ENCODE measurements around the gene EOLA1.
A peak's percentile ranks its signal among the peaks of the same experiment; 100 is the strongest.
"Not testable (repeated sequence)": the region's sequence is repeated elsewhere in the genome, so short reads cannot be mapped to it uniquely, and the experiment has no call there.

The EOLA1 gene

DNA sequence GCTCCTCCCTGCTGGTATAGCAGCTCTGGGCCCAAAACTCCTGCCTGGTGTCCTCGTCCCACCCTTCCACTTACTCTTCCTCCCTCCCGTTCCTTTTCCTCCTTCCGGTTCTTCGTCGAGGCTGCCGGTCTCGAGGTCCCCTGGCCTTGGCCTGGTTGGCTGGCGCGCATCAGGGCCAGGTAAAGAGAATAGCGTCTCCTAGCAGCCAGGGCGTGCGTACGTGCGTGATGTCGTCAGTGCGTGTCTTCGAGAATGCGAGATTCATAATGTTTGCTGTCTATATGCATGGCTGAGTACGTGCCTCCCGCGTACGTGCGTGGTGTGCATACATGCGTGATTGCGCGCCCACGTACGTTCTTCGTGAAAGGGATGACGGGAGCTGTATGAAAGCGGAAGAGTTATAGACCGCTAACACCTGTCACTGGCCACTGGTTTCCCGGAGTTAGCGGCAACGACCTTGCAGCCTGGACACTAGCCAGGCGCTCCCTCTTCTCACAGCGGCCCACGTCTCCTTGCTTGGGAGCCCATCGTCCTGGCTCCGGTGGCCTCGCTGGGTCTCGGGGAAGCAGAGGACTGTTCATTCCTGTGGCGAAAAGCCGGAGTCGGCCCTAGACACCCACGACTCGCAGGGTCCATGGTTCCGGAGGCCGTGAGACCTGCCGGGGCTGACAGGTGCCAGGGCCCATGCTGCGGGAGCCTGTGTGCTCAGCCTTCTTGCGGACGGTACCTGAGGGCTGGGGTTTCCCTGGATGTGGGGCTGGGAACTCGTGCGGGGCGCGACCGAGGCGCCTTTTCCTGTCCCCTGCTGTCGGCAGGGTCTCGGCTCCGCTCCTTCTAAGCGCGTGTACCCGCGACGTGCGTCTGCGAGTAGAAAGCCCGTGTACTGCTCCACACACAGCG lies at the start of gene EOLA1:
Gene EOLA1, plus strand, starts transcription at position 392 of the 900 bp plus-strand sequence. CDS start 4,619 bp downstream, outside the sequence.
- peak; percentile 58 for DNase-seq (ENCODE audit: low read depth)

DNA sequence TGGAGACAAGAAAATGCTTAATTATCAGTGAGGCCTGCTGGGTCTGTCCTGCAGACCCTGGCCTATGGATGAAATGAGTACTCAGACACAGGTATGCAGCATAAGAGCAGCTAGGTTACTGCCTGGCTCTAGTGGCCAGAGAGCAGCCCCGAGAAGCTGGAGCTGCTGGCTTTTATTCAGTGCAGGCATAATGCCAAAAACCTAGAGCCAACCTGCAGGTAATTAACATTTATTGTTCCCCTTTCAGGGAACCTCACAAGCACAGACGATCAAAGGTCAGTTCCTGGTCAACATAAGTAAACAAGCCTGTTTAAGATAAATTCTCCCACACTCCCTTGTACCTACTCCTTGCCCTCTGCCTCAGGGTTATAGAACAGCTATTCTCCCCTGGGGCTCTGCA lies 49.0 kb upstream of the EOLA1 start:
- DNase-seq (ENCODE audit: low read depth), result no peak

DNA sequence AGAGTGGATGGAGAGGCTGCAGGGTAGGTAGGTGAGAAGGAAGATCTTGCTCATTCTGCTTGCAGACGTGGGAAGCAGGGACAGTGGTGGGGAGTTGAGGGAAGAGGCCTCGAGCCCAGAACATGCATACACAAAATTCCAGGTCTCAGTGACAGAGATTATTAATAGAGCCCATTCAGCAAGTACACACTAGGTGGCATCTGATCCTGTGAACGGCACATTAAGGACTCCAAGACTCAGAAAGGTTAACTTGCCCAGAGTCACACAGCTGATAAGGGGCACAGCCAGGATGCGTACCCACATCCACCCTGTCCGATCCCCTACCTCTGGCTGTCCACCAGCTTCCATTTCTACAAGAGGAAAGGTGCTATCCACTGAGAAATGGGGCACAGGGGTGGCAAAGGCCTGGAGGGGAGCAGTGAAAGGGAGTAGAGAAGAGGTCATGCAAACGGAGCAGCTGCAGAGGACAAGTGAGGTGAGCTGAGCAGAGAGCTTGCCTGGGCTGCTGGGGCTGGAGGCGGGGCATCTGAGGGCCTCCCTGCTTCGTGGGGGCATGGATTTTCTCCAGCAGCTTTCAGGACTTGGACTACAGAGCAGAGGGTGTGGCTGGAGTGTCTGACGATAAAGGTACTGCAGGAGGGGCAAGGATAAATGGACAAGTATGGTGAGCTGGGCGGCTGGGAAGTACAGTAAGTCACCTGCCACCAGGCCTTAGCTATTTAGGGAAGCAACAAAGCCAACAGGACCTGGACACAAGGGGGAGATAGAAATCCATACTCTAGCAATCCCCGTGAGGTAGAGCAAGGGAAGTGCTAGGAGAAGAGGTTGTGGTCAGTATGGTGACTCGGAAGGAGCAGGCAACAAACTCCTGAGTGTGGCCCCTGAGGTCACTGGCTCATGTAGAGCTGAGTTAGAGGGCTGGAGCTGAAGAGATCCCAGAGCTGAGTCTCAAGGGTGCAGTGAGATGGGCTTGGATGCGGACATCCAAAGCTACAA lies 46.9 kb upstream of the EOLA1 start:
- DNase-seq (ENCODE audit: low read depth), result no peak

DNA sequence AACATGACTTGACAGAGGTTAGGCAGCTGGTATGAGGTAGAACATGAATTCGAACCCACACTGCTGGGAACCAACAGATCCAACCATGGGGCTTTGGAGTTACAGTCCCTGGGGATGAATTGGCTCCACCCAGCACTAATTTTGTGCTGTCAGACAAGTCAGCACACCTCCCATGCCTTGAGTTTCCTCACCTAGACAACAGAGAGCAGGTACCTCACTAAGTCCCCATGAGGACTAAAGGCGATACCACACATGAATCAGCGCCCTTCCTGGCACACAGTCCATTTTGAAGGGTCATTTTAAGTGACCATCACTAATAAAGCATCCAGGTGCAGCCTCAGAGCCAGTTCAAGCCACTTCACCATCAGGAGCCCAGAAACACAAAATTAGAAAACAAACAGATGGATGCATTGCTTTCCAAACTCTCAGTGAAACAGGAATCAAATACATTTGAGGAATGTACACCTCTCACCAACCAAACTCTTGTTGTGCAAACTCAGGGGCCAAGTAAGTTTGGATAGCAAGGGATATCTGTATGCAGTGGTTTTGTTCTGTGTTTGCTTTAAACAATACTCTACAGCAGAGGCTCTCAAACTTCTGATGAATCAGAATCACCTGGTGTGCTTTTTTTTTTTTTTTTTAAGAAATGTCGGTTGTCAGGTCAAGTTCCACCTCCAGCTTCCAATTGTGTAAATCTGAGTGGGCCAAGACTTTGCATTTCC lies 45.8 kb upstream of the EOLA1 start:
- no peak for DNase-seq (ENCODE audit: low read depth)

DNA sequence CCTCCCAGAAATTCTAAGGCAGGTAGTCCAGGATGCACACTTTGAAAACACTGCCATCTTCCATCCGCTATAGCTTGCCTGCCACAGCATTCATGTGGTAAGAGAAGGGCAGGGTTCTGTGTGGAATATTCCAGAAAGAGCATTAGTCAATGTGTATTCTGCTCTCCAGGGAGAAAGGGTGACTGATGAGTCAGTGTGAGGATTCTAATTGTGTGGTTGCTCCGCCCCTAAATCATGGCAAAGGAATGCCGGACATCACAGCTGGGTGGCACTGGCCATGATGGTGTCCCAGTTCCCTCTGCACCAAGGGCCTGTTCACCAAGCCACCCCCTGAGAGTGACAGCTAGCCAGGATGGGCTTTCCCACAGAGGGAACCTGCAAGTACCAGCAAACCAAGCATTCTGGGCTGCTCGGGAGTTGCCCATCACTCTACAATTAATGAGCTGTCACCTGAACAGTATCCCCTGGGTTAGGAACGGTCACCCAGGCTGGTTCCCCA lies 45.2 kb upstream of the EOLA1 start:
- DNase-seq (ENCODE audit: low read depth), result no peak

DNA sequence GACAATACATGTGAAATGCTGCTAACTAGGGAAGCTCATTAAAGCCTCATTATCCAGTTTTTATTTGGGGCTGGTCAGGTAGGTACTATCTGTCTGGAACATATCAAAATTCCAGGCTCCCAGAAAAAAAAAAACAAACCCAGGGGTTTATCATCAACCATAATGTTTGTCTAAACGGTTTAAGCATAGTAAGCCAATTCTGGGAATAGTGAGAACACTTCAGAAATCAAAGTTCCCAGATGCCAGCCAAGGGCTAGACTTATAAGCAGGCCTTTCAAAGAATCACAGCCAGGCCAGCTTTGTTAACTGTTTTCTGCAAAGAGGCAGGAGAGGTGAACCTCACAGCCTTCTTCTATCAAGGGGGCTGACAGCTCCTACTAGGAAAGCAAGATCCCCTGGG lies 43.8 kb upstream of the EOLA1 start:
- DNase-seq (ENCODE audit: low read depth), result no peak

DNA sequence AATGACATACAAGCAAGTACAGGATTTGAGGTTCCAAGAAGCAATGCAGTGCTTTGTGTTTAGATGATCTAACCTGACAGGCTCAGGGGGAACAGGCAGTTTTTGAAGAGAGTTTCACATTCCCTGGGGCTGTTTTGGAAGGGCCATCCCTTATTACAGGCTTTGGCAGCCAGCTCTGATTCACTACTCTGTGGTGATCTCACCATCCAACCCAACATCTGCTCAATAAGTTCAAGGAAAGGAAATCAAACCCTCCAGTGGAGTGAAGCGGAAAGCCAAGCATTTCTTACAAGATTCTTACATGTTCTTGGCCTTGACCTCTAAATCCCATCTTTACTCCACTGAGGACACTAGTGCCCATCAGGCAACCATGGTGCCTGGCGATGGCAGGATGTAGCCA lies 43.2 kb upstream of the EOLA1 start:
- DNase-seq (ENCODE audit: low read depth), result no peak

DNA sequence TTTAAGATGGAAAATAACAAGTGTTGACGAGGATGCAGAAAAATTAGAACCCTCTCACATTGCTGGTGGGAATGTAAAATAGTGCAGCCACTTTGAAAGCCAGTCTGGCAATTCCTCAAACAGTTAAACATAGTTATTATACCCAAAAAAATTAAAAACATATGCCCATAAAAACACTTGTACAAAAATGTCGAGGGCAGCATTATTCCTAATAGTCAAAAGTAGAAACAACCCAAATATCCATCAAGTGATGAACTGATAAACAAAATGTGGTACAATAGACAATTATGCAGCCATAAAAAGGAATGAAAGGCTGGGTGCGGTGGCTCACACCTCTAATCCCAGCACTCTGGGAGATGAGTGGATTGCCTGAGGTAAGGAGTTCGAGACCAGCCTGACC lies 42.0 kb upstream of the EOLA1 start:
- no peak for DNase-seq (ENCODE audit: low read depth)

DNA sequence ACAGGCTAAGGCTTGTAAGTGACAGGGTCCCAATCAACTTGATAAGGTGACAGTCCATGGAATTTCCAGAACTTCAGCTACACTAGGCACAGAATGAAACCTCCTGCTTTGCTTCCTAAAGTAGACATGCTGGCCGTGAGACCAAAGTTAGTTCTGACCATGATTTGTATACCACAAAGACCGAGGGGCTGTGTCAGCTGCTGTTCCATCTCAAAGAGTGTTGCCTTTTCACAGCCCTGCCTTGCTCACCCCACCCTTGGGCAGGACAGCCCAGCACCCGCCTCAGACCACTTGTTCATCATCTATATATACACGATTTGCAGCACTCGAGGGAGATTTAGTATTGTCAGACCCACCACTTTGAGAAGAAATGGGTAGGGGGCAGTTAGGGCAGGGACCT lies 41.0 kb upstream of the EOLA1 start:
- no peak for DNase-seq (ENCODE audit: low read depth)

DNA sequence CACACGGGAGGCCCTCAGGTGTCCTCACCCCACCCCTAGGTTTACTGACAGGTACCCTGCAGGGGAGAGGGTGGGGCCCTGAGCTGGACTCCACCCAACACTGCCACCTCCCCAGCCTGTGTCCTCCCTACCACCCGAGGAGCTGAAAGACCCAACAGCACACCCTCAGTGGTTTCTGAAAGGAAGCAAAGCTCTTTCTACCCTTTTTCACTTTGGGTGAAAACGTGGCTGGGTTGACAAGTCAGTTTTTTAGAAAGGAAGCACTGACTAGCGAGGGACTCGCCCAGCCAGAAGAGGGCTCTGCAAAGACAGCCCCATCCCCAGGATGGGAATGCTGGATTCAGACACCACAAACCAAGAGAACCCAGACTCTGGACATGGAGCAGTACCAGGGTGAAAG lies 37.9 kb upstream of the EOLA1 start:
- DNase-seq (ENCODE audit: low read depth), result not testable (repeated sequence)

DNA sequence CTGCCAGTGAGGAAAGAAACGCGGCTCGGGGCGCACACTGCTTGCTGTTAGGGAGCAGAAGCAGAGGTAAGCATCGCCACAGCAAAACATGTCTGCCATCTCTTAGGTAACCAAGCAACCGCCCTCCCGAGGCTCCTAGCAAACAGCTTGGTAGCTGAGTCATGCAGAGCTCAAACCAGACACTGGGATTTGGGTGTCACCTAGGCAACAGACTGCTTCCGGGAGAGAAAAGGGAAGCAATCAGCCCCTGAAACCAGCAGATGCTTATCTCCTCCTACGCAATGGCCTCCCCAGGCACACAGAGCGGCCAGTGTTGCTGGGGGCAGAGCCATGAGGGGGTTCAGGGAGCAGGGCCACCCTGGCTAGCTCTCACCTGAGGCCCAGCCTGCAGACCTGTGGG lies 37.4 kb upstream of the EOLA1 start:
- not testable (repeated sequence) for DNase-seq (ENCODE audit: low read depth)

DNA sequence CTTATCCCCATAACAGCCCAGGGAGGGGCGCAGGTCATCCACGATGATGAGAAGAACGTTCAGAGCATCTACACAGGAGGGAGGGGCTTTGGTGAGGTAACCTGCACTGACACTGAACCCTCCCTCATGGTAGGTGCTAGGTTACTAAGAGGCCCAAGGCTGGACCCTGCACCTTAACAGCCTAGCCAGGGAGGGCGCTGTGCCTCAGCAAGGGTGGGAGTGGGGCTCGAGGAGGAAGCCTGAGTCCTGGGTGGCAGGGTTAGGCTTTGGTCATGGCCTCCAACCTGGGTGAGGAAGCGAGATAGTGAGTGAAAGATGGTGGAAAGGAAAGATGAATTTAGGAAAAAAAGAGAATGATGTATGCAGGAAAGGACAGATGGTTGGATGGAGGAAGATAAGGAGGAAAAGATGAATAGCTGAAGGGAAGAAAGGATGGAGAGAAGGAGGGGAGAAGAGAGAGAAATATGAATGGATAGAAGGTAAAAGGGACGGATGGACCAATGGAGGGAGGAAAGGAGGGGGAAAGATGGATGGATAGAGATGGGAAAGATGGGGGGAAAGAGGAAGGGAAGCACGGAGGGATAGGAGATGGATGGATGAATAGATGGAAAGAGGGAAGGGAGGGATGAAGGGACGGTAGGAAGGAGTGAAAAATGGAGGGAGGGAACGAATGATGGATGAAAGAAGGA lies 36.4 kb upstream of the EOLA1 start:
- DNase-seq (ENCODE audit: low read depth), result no peak

DNA sequence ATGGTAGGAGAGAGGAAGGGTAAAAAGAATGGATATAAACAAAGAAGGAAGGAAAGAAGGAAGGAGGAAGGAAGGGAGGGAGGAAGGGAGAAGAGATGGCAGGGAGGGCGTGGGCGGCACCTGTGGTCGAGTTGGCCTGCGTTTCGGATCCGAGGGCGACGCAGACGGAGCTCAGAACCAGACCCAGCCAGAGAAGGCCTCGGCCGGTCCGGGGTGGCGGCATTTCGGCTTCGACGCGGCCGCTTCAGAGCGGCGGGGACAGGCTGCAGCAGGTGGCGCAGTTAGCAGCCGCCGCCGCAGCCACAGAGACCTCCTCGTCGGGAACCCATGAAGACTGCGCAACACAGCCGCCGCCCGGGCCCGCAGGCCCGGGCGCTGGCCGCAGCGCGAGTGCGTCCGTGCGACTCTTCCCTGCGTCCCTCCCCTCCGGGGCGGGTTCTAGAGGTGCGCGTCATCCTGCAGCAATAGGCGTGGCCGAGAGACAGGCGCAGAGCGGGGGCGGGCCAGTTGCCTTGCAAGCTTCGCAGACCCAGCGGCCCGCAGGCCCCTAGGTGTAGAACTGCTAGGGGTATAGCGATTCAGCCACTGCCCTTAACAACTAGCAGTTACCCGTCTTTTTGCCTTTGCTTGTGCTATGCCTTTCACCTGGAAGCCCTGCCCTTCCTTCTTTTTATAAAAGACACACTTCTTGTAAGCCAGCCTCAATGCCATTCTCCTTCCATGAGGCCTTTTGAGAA lies 35.7 kb upstream of the EOLA1 start, which contains the start of gene IDS:
Gene IDS, minus strand, starts transcription at position 392 of the 737 bp plus-strand sequence. Its CDS starts 169 bp downstream, at position 223.
- peak; percentile 50 for DNase-seq (ENCODE audit: low read depth)

DNA sequence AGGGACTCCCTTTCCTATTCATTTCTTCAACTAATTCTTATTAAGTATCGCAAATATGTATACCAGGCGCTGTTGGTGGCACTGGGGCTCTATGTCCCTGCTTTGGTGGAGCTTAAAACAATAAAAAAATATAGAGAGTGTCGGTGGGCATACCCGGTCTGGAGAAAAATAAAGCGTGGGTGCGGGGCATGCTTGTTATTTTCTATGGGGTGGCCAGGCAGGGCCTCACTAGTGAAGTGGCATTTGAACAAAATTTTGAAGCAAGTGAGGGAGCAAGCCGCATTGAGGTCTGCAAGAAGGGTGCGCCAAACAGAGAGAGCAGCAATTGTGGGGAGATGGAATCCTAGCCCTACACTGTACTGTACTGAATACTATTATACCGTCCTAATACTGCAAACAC lies 35.1 kb upstream of the EOLA1 start:
- DNase-seq (ENCODE audit: low read depth), result no peak

DNA sequence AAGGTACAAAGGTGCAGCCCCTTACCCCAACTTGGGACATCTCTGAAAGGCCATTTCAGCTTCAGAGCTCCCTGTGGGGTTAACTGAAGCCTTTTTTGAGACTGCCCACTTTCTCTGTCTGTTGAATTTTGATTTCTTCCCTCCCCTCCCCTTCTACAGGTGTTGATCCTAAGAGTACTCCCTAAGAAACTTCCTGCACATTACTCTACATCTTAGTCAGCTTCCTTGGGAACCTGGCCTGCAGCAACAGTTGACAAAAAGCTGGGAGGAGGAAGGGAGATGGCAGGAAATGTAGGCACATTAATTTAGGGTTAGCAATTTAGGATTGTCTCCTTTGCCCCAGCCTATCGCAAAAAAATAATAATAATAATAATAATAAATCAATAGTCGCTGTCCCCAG lies 34.5 kb upstream of the EOLA1 start:
- no peak for DNase-seq (ENCODE audit: low read depth)

DNA sequence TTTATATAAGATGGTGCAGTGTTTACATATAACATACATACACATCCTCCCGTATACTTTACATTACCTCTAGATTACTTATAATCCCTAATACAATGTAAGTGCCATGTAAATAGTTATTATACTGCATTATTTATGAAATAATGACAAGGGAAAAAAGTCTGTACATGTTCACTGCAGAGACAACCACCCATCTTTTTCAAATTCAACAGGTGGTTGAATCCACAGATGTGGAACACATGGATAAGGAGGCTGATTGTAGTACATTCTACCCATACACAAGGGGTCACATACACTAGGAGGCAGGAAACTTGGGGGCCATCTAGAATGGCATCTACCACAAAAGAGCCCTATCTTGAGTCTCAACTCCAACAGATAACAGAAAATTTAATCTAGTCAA lies 32.3 kb upstream of the EOLA1 start:
- DNase-seq (ENCODE audit: low read depth), result no peak

DNA sequence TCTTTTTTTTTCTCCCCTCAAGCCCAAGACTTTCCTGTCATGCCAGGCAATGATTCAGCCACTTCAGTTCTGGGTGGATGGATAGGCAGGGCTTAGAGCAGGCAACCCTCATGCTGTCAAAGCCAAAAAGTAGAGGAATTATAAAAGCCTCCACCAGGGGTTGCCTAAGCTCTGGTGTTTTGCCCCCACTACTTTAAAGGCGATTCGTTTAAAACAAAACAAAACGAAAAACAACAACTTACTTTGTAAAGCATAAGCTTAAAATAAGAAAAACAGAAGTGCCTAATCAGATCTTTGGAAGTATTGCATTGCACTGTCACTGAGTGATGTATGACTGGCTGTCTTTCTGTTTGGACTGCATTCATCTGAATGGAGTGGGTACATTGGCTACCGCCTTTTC lies 30.4 kb upstream of the EOLA1 start:
- no peak for DNase-seq (ENCODE audit: low read depth)

DNA sequence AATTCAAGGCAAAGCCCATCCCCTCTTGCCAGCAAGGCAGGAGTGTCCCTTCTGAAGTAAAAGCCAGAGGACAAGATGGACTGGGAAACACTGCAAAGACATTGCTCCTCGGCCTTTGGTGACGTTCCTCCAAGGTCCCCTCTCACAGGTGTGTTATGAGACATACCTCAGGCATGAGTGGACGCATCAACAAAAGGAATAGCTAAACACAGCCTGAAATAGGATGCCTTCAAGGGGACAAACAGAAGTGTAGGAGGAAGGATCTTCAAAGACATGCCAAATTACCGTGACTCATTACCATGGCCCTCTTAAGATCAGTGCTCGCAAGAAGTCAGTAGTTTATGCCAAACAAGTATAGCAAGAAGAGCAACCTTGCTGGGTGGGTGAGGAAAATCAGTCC lies 29.7 kb upstream of the EOLA1 start:
- DNase-seq (ENCODE audit: low read depth), result no peak

DNA sequence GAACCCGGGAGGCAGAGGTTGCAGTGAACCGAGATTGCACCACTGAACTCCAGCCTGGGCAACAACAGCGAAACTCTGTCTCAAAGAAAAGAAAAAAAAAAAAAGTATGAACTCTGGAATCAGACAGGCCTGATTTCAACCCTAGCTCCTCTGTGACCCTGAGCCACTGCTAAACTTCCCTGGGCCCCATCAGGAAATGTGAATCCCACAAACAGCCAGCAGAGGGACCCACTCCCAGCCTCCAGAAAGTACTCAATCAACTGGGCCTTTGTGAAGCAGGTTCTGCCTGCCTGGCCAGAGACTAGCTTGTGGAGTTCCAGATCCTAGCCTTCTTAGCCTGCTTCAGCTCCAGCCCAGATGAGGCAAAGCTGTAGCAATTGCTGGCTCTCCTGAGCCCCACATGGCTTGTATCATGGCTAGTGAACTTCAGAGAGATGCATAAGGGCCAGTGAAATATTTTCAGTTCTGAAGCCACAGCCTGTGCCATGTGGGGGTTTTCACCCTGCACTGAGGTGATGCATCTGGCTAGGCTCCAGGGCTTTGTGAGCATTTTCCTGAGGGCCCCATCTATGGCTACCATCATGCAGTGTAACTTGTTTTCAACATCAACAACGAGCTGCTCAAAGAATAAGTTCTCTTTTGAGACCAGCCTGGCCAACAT lies 28.5 kb upstream of the EOLA1 start:
- no peak for DNase-seq (ENCODE audit: low read depth)
